NCI-H2107 (cell line): Measurements from ENCODE around the gene PCDHGB2.
"Not testable (repeated sequence)": the region's sequence is repeated elsewhere in the genome, so short reads cannot be mapped to it uniquely, and the experiment has no call there.

Source experiments
- DNase-seq: peaks from one replicate; lab custom pipeline; 2025; lab: John Stamatoyannopoulos, UW

PCDHGB2 gene

GRCh38 chr5:141384471-141385267 lies 24.9 kb downstream of the PCDHGB2 start:
- no peak for DNase-seq

GRCh38 chr5:141387557-141388311 lies 27.9 kb downstream of the PCDHGB2 start, which contains the start of gene PCDHGB4:
PCDHGB4 (plus strand) TSS chr5:141387698; CDS start chr5:141387885, 187 bp downstream.
- not testable (repeated sequence) for DNase-seq

- DNase-seq: no peak
Observed at GRCh38 chr5:141388661-141389060, 28.9 kb downstream of the PCDHGB2 start.

- DNase-seq: no peak
Observed at GRCh38 chr5:141389153-141390042, 29.6 kb downstream of the PCDHGB2 start.

- DNase-seq: no peak
Observed at GRCh38 chr5:141392429-141393198, 32.8 kb downstream of the PCDHGB2 start, which contains the start of gene PCDHGA8. PCDHGA8 (plus strand) TSS chr5:141392633; CDS start chr5:141392814, 181 bp downstream.

- DNase-seq: no peak
Observed at GRCh38 chr5:141393267-141393666, 33.5 kb downstream of the PCDHGB2 start.

GRCh38 chr5:141394401-141395187 lies 34.8 kb downstream of the PCDHGB2 start:
- not testable (repeated sequence) for DNase-seq

GRCh38 chr5:141397756-141398551 lies 38.2 kb downstream of the PCDHGB2 start, which contains the start of gene PCDHGB5:
PCDHGB5 (plus strand) TSS chr5:141397947; CDS start chr5:141398128, 181 bp downstream.
- DNase-seq: not testable (repeated sequence)

- DNase-seq: no peak
Observed at GRCh38 chr5:141398608-141399007, 38.8 kb downstream of the PCDHGB2 start.

GRCh38 chr5:141399555-141400258 lies 39.9 kb downstream of the PCDHGB2 start:
- no peak for DNase-seq

- DNase-seq: no peak
Observed at GRCh38 chr5:141402553-141403243, 42.9 kb downstream of the PCDHGB2 start, which contains the start of gene PCDHGA9. PCDHGA9 (plus strand) TSS chr5:141402778; CDS start chr5:141402953, 175 bp downstream.

GRCh38 chr5:141403387-141403786 lies 43.6 kb downstream of the PCDHGB2 start:
- DNase-seq: no peak

GRCh38 chr5:141407790-141408505 lies 48.2 kb downstream of the PCDHGB2 start, which contains the start of gene PCDHGB6:
PCDHGB6 (plus strand) TSS chr5:141408021; CDS start chr5:141408203, 182 bp downstream.
- not testable (repeated sequence) for DNase-seq

- no peak for DNase-seq
Observed at GRCh38 chr5:141409598-141410306, 50.0 kb downstream of the PCDHGB2 start.

- no peak for DNase-seq
Observed at GRCh38 chr5:141411575-141411974, 51.8 kb downstream of the PCDHGB2 start.
